Measurements from ENCODE around the gene MBP. TPM values are rescaled to one million over a fixed set of nuclear protein-coding genes. Genes with fewer than 3 reads are reported as not detected.

Gene MBP
- total and polyA plus RNA-seq, 2 of the 4 experiments (the other 2 are of a cell fraction), result 0.72 to 0.90 TPM

DNA sequence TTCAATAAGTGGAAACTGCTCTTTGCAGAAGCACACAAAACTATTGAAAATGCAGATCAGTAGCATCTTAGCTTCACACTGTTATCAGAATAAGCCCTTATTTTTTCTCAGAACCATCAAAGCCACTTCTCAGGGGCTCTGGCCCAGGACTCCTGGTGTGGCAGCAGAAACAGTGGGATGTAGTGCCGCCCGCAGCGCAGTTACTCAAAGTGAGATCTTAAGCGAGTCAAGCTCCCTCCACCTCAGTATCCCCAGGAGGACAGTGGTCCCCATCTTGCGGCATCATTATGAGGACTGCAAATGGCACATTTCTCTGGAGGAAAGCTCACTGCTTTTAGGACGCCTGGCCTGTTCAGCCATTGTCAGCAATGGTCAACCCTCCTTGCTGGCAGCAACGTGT lies 60.0 kb downstream of the MBP start:
- Histone ChIP-seq H4K8ac (ENCODE audit: low read depth in 2 of 2, low read length in 2 of 2) (peak overlapping the region; percentile 82 to 89), H2AFZ (replicated peaks; ENCODE audit: low read length, poor library complexity) (no peak overlapping the region), H3K4me1 (ENCODE audit: control insufficient read depth, insufficient read depth, low read length) (peaks cover 35% of the 10 kb centered on the region), H3K4me3 (ENCODE audit: insufficient read depth, low read depth, low read length) (no peak overlapping the region), H3K36me3 (ENCODE audit: control insufficient read depth, insufficient read depth, low read length) (no peaks in the 10 kb centered on the region), H3K56ac (ENCODE audit: extremely low read depth, insufficient read depth, low read length) (peak overlapping the region; percentile 32), H3K4me2 (ENCODE audit: low read depth, low read length) (no peak overlapping the region), H4K20me1 (ENCODE audit: insufficient read depth, low read length) (no peaks in the 10 kb centered on the region), H2BK20ac (ENCODE audit: low read depth, low read length) (peak overlapping the region; percentile 94), H3K23ac (ENCODE audit: low read depth, low read length) (peak overlapping the region; percentile 61; the same call in 1 of the 2 replicates), H2AK5ac (ENCODE audit: low read depth, low read length) (peak overlapping the region; percentile 98), H3K18ac (ENCODE audit: low read depth, low read length) (peak overlapping the region; percentile 71), H4K91ac (ENCODE audit: insufficient read depth, low read depth, low read length) (peak overlapping the region; percentile 92), H3K4ac (ENCODE audit: low read depth, low read length) (peak overlapping the region; percentile 92), H3K9me3 (ENCODE audit: control insufficient read depth, insufficient read depth, low read length) (no peaks in the 10 kb centered on the region), H2BK120ac (ENCODE audit: low read depth, low read length) (peak overlapping the region; percentile 98), H2BK15ac (ENCODE audit: low read depth, low read length) (peak overlapping the region; percentile 77; the same call in 2 of the 3 replicates), H3K9ac (ENCODE audit: low read depth, low read length) (peak overlapping the region; percentile 15; the same call in 1 of the 2 replicates), H3K9me1 (ENCODE audit: insufficient read depth, low read length) (peaks cover 22% of the 10 kb centered on the region), H3K79me1 (ENCODE audit: low read depth in 1 of 2, low read length in 2 of 2) (peaks cover 0 to 28% of the 10 kb centered on the region in 2 experiments; a peak in 3 of 4 replicates), H2AK9ac (replicated peaks; ENCODE audit: low read depth, low read length, poor library complexity) (peak overlapping the region; percentile 69), H3K27me3 (ENCODE audit: control insufficient read depth, insufficient read depth, low read length) (no peaks in the 10 kb centered on the region), H2BK5ac (ENCODE audit: low read depth, low read length, poor library complexity, severe bottlenecking) (peak overlapping the region; percentile 93), H3K14ac (replicated peaks; ENCODE audit: low read depth, low read length) (peak overlapping the region; percentile 80), H3K27ac (ENCODE audit: insufficient read depth, low read length) (peak overlapping the region; percentile 88), H4K5ac (ENCODE audit: low read depth, low read length) (peak overlapping the region; percentile 100)
- no TSS peak for BruUV-seq (replicated peaks)
- CTCF ChIA-PET, result interaction anchor here (0.8 to 1.4 kb wide), 3 partner anchors 29 to 135 kb away, joined by 3 to 5 read pairs (median 4); no protein-coding TSS in a partner anchor
- 94% methylated on average over 6 of the region's 7 CpGs; no CpG with 5 or more reads in 1 of the 2 experiments for WGBS, 2 experiments (ENCODE audit: extremely low coverage in 2 of 2, insufficient read length in 1 of 2)
- intact Hi-C loops (cut with micrococcal nuclease), result no loop called here
- in situ Hi-C loops (cut with MboI; ENCODE audit: low sequenced_read_pairs), result no loop called here
- dilution Hi-C loops (cut with HindIII; ENCODE audit: low sequenced_read_pairs, unreplicated experiment), result no loop called here
- no peak for DNase-seq
- no peak for ATAC-seq (ENCODE audit: low read depth)
- no peak for TF ChIP-seq CEBPB (IDR thresholded peaks at IDR 0.05; ENCODE audit: low read depth, low read length)
- TF ChIP-seq RAD21 (IDR thresholded peaks at IDR 0.05; ENCODE audit: low read length), result no peak
- TF ChIP-seq, protein P1, sequence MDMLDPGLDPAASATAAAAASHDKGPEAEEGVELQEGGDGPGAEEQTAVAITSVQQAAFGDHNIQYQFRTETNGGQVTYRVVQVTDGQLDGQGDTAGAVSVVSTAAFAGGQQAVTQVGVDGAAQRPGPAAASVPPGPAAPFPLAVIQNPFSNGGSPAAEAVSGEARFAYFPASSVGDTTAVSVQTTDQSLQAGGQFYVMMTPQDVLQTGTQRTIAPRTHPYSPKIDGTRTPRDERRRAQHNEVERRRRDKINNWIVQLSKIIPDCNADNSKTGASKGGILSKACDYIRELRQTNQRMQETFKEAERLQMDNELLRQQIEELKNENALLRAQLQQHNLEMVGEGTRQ (IDR thresholded peaks at IDR 0.05; ENCODE audit: low read depth, low read length), result no peak
- no peak for TF ChIP-seq POLR2A (IDR thresholded peaks at IDR 0.05; ENCODE audit: low read depth, low read length)
- TF ChIP-seq, protein P2, sequence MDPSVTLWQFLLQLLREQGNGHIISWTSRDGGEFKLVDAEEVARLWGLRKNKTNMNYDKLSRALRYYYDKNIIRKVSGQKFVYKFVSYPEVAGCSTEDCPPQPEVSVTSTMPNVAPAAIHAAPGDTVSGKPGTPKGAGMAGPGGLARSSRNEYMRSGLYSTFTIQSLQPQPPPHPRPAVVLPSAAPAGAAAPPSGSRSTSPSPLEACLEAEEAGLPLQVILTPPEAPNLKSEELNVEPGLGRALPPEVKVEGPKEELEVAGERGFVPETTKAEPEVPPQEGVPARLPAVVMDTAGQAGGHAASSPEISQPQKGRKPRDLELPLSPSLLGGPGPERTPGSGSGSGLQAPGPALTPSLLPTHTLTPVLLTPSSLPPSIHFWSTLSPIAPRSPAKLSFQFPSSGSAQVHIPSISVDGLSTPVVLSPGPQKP (IDR thresholded peaks at IDR 0.05; ENCODE audit: borderline replicate concordance, low read depth, low read length), result no peak
- TF ChIP-seq RFX5 (IDR thresholded peaks at IDR 0.05; ENCODE audit: low read depth, low read length), result no peak
- TF ChIP-seq FOS (IDR thresholded peaks at IDR 0.05; ENCODE audit: low read depth, low read length), result no peak
- TF ChIP-seq, protein P3, sequence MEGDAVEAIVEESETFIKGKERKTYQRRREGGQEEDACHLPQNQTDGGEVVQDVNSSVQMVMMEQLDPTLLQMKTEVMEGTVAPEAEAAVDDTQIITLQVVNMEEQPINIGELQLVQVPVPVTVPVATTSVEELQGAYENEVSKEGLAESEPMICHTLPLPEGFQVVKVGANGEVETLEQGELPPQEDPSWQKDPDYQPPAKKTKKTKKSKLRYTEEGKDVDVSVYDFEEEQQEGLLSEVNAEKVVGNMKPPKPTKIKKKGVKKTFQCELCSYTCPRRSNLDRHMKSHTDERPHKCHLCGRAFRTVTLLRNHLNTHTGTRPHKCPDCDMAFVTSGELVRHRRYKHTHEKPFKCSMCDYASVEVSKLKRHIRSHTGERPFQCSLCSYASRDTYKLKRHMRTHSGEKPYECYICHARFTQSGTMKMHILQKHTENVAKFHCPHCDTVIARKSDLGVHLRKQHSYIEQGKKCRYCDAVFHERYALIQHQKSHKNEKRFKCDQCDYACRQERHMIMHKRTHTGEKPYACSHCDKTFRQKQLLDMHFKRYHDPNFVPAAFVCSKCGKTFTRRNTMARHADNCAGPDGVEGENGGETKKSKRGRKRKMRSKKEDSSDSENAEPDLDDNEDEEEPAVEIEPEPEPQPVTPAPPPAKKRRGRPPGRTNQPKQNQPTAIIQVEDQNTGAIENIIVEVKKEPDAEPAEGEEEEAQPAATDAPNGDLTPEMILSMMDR (conservative IDR thresholded peaks at IDR 0.05; ENCODE audit: low read depth, low read length), result no peak
- no peak for TF ChIP-seq RCOR1 (IDR thresholded peaks at IDR 0.05; ENCODE audit: insufficient replicate concordance, low read length)
- TF ChIP-seq BHLHE40 (IDR thresholded peaks at IDR 0.05; ENCODE audit: low read depth, low read length), result no peak
- TF ChIP-seq SMC3 (IDR thresholded peaks at IDR 0.05; ENCODE audit: low read depth, low read length), result no peak
- TF ChIP-seq MXI1 (IDR thresholded peaks at IDR 0.05; ENCODE audit: borderline replicate concordance, low read depth, low read length), result no peak
- TF ChIP-seq NFE2L2 (IDR thresholded peaks at IDR 0.05; ENCODE audit: low read depth, low read length), result no peak
- no peak for TF ChIP-seq MAZ (IDR thresholded peaks at IDR 0.05; ENCODE audit: borderline replicate concordance, low read depth, low read length)
- TF ChIP-seq CHD1 (IDR thresholded peaks at IDR 0.05; ENCODE audit: low read depth, low read length), result no peak
- TF ChIP-seq MAFK (IDR thresholded peaks at IDR 0.05; ENCODE audit: low read depth, low read length), result no peak
- POLR2A ChIA-PET (ENCODE audit: unreplicated experiment), result no interaction called here

Measured in IMR-90 (cell line).